A673 (cell line): ENCODE data around the gene POU4F2. TPM values are rescaled to one million over a fixed set of nuclear protein-coding genes. Genes with fewer than 3 reads are reported as not detected.

ENCODE experiments used
- BruUV-seq: library from RNA; stranded (reverse); fragments of 400-500 nt; replicated peaks from 2 replicates; lab custom pipeline; 2021; lab: Mats Ljungman, UMichigan
- CTCF ChIA-PET: fragments of 300-600 bp; sonication (Branson Sonifier 250); formaldehyde crosslinking; loops from one replicate; lab custom pipeline; 2022; ENCODE audit warnings: antibody characterized with exemption; lab: Charles Lee
- POLR2A ChIA-PET: fragments of 300-600 bp; sonication (Branson Sonifier 250); formaldehyde crosslinking; loops from one replicate; lab custom pipeline; 2022; ENCODE audit warnings: antibody characterized with exemption; ENCODE audit not compliant: low non-redundant PET; lab: Charles Lee
- DNase-seq: peaks from one replicate; pipeline ENCODE4 v3.0.0-alpha.2; 2015; ENCODE audit warnings: low spot score
- H3K27ac ChIP-seq: fragments of 200-600 bp; sonication (generic); 2 replicates; pipeline ENCODE4 v1.5.1; 2016; ENCODE audit warnings: mixed run types, low read depth, mild to moderate bottlenecking, mixed read lengths, antibody characterized with exemption, low read length; ENCODE audit not compliant: poor library complexity, severe bottlenecking
- H3K27me3 ChIP-seq: fragments of 200-600 bp; sonication (generic); replicated peaks from 2 replicates; pipeline ENCODE4 v1.6.1; 2017; ENCODE audit warnings: mixed run types, low read depth, mild to moderate bottlenecking, mixed read lengths, antibody characterized with exemption, low read length; ENCODE audit not compliant: insufficient read depth, poor library complexity
- H3K36me3 ChIP-seq: fragments of 200-600 bp; sonication (generic); 2 replicates; pipeline ENCODE4 v1.6.1; 2016; ENCODE audit warnings: mixed run types, mild to moderate bottlenecking, mixed read lengths, antibody characterized with exemption, low read length; ENCODE audit not compliant: insufficient read depth, poor library complexity, severe bottlenecking
- H3K4me1 ChIP-seq: fragments of 200-600 bp; sonication (generic); 2 replicates; pipeline ENCODE4 v1.6.1; 2017; ENCODE audit warnings: mixed run types, mild to moderate bottlenecking, mixed read lengths, antibody characterized with exemption, low read length; ENCODE audit not compliant: insufficient read depth, poor library complexity, severe bottlenecking
- H3K4me3 ChIP-seq: fragments of 200-600 bp; sonication (generic); 2 replicates; pipeline ENCODE4 v1.5.1; 2016; ENCODE audit warnings: low read depth, mixed run types, mild to moderate bottlenecking, mixed read lengths, low read length; ENCODE audit not compliant: poor library complexity, severe bottlenecking
- H3K9me3 ChIP-seq: fragments of 200-600 bp; sonication (generic); 2 replicates; pipeline ENCODE4 v1.6.1; 2016; ENCODE audit warnings: mixed run types, low read depth, mild to moderate bottlenecking, mixed read lengths, antibody characterized with exemption, low read length; ENCODE audit not compliant: poor library complexity, severe bottlenecking
- EZH2 ChIP-seq: fragments of 200-600 bp; sonication (generic); IDR thresholded peaks from 2 replicates; pipeline ENCODE4 v1.6.1; 2017; ENCODE audit warnings: borderline replicate concordance, low read depth, mild to moderate bottlenecking, mixed read lengths, antibody characterized with exemption, low read length; ENCODE audit not compliant: poor library complexity, severe bottlenecking
- intact Hi-C: fragments of 100-400 bp; cut with micrococcal nuclease; formaldehyde crosslinking; loops from one replicate; pipeline ENCODE4 v1.10.0; 2022; ENCODE audit not compliant: unreplicated experiment
- total RNA-seq: library from RNA; stranded (reverse); gene quantifications from 2 replicates; pipeline ENCODE4 v1.2.3, GENCODE V29; 2021
- TF ChIP-seq, protein P1 (sequence below): fragments of 300-800, 200-600 bp; sonication (generic); conservative IDR thresholded peaks from 2 replicates; pipeline ENCODE4 v1.5.1; 2017; ENCODE audit warnings: low read depth, mild to moderate bottlenecking, antibody characterized with exemption, low read length, moderate library complexity, mixed read lengths

The POU4F2 gene
- total RNA-seq, 1 experiment from 2014 or later, result 2.6 TPM

GRCh38 chr4:146647615-146648460, 9.1 kb downstream of the POU4F2 start:
- peaks cover 10% of the 10 kb centered on the region for H3K27me3 ChIP-seq

GRCh38 chr4:146648461-146648783, 9.7 kb downstream of the POU4F2 start:
- CTCF ChIA-PET, result no interaction called here
- Histone ChIP-seq H3K36me3 (no peaks in the 10 kb centered on the region), H3K9me3 (no peaks in the 10 kb centered on the region), H3K4me1 (peaks cover 6% of the 10 kb centered on the region), H3K27me3 (peaks cover 10% of the 10 kb centered on the region), H3K27ac (no peak overlapping the region), H3K4me3 (no peak overlapping the region)
- no peak for TF ChIP-seq EZH2
- no peak for DNase-seq
- BruUV-seq, result no TSS peak
- intact Hi-C loops, result no loop called here
- POLR2A ChIA-PET, result no interaction called here

More at GRCh38 chr4:146647615-146648460, 9.1 kb downstream of the POU4F2 start:
- H3K9me3 ChIP-seq, result no peaks in the 10 kb centered on the region
- no peaks in the 10 kb centered on the region for H3K36me3 ChIP-seq
- TF ChIP-seq, protein P1, sequence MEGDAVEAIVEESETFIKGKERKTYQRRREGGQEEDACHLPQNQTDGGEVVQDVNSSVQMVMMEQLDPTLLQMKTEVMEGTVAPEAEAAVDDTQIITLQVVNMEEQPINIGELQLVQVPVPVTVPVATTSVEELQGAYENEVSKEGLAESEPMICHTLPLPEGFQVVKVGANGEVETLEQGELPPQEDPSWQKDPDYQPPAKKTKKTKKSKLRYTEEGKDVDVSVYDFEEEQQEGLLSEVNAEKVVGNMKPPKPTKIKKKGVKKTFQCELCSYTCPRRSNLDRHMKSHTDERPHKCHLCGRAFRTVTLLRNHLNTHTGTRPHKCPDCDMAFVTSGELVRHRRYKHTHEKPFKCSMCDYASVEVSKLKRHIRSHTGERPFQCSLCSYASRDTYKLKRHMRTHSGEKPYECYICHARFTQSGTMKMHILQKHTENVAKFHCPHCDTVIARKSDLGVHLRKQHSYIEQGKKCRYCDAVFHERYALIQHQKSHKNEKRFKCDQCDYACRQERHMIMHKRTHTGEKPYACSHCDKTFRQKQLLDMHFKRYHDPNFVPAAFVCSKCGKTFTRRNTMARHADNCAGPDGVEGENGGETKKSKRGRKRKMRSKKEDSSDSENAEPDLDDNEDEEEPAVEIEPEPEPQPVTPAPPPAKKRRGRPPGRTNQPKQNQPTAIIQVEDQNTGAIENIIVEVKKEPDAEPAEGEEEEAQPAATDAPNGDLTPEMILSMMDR, result no peak
- no peak for TF ChIP-seq EZH2
- POLR2A ChIA-PET, result no interaction called here
- BruUV-seq, result no TSS peak
- no peak overlapping the region for H3K27ac ChIP-seq
- intact Hi-C loops, result no loop called here
- CTCF ChIA-PET, result no interaction called here
- H3K4me3 ChIP-seq, result peak overlapping the region; percentile 33
- DNase-seq, result peak; percentile 25
- H3K4me1 ChIP-seq, result peaks cover 6% of the 10 kb centered on the region

DNA sequence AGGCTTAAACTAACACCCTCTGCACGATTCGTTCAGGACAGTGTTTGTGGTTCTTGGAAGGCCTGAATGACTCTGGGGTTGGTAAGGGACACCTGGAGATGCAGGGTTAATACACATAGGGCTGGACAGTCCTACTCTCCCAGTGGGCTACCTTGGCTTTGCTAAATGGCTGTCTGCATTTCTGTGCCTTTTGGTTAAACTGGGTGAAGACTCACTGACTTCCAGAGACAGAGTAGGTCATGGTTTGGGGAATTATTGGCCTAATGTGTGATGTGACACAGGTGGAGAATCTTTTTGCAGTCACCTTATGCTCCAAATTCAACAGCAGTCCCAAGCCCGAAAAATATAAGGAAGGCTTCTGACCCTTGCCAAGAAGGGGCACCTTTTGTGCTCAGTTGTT, 10.5 kb downstream of the POU4F2 start:
- DNase-seq, result no peak
- H3K27me3 ChIP-seq, result peaks cover 10% of the 10 kb centered on the region

More for the DNA sequence above, 10.5 kb downstream of the POU4F2 start:
- Histone ChIP-seq H3K27ac (no peak overlapping the region), H3K9me3 (no peaks in the 10 kb centered on the region), H3K4me3 (no peak overlapping the region), H3K4me1 (peaks cover 7% of the 10 kb centered on the region), H3K36me3 (no peaks in the 10 kb centered on the region)
- TF ChIP-seq EZH2, result no peak
- TF ChIP-seq, protein P1, result no peak
- BruUV-seq, result no TSS peak
- intact Hi-C loops, result no loop called here
- ChIA-PET CTCF (no interaction called here), POLR2A (no interaction called here)
